Mammary epithelial cell (primary cell): Measurements from ENCODE around the gene TIMM44.
A peak's percentile ranks its signal among the peaks of the same experiment; 100 is the strongest.

Source experiments
- EZH2 ChIP-seq: IDR thresholded peaks from 2 replicates; pipeline ENCODE4 v1.6.1; 2012; ENCODE audit warnings: low read length, inconsistent platforms, borderline replicate concordance
- TF ChIP-seq, protein P1 (sequence below), 2 donors: IDR thresholded peaks in 1 of 2; conservative IDR thresholded peaks in 1 of 2; 2 replicates each; pipeline ENCODE4 v1.5.1; 2011 to 2012; ENCODE audit warnings: inconsistent platforms in 2 of 2, low read length in 2 of 2, mild to moderate bottlenecking in 2 of 2, control low read depth in 1 of 2, low read depth in 1 of 2; ENCODE audit not compliant: insufficient read depth in 1 of 2; ENCODE audit errors: extremely low read depth in 1 of 2

DNA sequence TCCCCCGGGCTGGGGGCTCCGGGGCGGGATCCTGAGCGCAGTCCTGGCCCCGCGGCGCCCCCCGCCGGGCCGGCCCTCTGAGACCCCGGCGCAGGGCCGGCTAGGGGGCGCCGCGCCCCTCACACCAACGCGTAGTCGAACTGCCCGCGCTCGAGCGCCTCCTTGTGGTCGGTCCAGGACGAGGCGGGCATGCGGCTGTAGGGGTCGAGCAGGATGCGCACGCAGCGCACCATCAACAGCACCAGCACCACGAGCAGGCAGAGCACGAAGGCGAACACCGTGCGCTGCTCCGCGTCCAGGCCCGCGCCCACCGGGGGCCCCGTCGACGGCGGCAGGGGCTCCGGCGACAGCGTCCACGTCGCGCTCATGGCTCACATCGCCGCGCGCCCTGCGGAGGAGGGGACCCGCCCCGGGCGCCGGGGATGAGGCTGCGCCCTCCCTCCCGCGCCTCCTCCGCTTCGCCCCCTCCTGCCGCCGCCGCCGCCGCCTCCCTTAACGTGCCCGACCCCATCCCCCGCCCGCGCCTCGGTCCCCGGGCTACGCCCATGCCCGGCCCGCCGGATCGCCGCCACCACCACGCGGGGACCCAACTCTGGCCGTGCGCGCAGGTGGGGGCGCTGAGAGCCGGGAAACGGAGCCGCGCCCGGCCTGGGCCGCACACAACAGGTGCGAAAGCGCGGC lies 18.2 kb downstream of the TIMM44 start:
- TF ChIP-seq, protein P1, sequence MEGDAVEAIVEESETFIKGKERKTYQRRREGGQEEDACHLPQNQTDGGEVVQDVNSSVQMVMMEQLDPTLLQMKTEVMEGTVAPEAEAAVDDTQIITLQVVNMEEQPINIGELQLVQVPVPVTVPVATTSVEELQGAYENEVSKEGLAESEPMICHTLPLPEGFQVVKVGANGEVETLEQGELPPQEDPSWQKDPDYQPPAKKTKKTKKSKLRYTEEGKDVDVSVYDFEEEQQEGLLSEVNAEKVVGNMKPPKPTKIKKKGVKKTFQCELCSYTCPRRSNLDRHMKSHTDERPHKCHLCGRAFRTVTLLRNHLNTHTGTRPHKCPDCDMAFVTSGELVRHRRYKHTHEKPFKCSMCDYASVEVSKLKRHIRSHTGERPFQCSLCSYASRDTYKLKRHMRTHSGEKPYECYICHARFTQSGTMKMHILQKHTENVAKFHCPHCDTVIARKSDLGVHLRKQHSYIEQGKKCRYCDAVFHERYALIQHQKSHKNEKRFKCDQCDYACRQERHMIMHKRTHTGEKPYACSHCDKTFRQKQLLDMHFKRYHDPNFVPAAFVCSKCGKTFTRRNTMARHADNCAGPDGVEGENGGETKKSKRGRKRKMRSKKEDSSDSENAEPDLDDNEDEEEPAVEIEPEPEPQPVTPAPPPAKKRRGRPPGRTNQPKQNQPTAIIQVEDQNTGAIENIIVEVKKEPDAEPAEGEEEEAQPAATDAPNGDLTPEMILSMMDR (conservative IDR thresholded peaks at IDR 0.05 in 1 of 2, IDR thresholded peaks at IDR 0.05 in 1 of 2; ENCODE audit: extremely low read depth in 1 of 2, insufficient read depth in 1 of 2, low read depth in 1 of 2, low read length in 2 of 2): peak; percentile 64 to 77
- no peak for TF ChIP-seq EZH2
